ENCODE data around the gene RADIL.
"Not testable (repeated sequence)": the region's sequence is repeated elsewhere in the genome, so short reads cannot be mapped to it uniquely, and the experiment has no call there.

Gene RADIL

GRCh38 chr7:4800926-4801838, 82.3 kb downstream of the RADIL start:
- DNase-seq (ENCODE audit: low read depth): no peak
- H3K4me3 ChIP-seq (ENCODE audit: low read depth, low read length): no peak overlapping the region

GRCh38 chr7:4800487-4800886, 83.0 kb downstream of the RADIL start:
- DNase-seq (ENCODE audit: low read depth): no peak
- H3K4me3 ChIP-seq (ENCODE audit: low read depth, low read length): no peak overlapping the region

GRCh38 chr7:4799508-4800268, 83.8 kb downstream of the RADIL start:
- no peak overlapping the region for H3K4me3 ChIP-seq (ENCODE audit: low read depth, low read length)
- DNase-seq (ENCODE audit: low read depth): no peak

- no peak overlapping the region for H3K4me3 ChIP-seq (ENCODE audit: low read depth, low read length)
- no peak for DNase-seq (ENCODE audit: low read depth)
Observed at GRCh38 chr7:4798706-4799235, 84.7 kb downstream of the RADIL start.

- DNase-seq (ENCODE audit: low read depth): no peak
- no peak overlapping the region for H3K4me3 ChIP-seq (ENCODE audit: low read depth, low read length)
Observed at GRCh38 chr7:4797858-4798705, 85.4 kb downstream of the RADIL start.

GRCh38 chr7:4796453-4796852, 87.1 kb downstream of the RADIL start:
- no peak overlapping the region for H3K4me3 ChIP-seq (ENCODE audit: low read depth, low read length)
- DNase-seq (ENCODE audit: low read depth): no peak

- H3K4me3 ChIP-seq (ENCODE audit: low read depth, low read length): no peak overlapping the region
- DNase-seq (ENCODE audit: low read depth): no peak
Observed at GRCh38 chr7:4794591-4795350, 88.7 kb downstream of the RADIL start.

GRCh38 chr7:4794171-4794570, 89.3 kb downstream of the RADIL start:
- not testable (repeated sequence) for DNase-seq (ENCODE audit: low read depth); H3K4me3 ChIP-seq (ENCODE audit: low read depth, low read length)

GRCh38 chr7:4793385-4793993, 90.0 kb downstream of the RADIL start:
- H3K4me3 ChIP-seq (ENCODE audit: low read depth, low read length); DNase-seq (ENCODE audit: low read depth): not testable (repeated sequence)

GRCh38 chr7:4792537-4793126, 90.9 kb downstream of the RADIL start:
- no peak for DNase-seq (ENCODE audit: low read depth)
- peak overlapping the region; percentile 44 for H3K4me3 ChIP-seq (ENCODE audit: low read depth, low read length)

GRCh38 chr7:4791738-4792536, 91.6 kb downstream of the RADIL start:
- H3K4me3 ChIP-seq (ENCODE audit: low read depth, low read length): peak overlapping the region; percentile 44
- no peak for DNase-seq (ENCODE audit: low read depth)

- no peak overlapping the region for H3K4me3 ChIP-seq (ENCODE audit: low read depth, low read length)
- no peak for DNase-seq (ENCODE audit: low read depth)
Observed at GRCh38 chr7:4791101-4791737, 92.3 kb downstream of the RADIL start.

- H3K4me3 ChIP-seq (ENCODE audit: low read depth, low read length): no peak overlapping the region
Observed at GRCh38 chr7:4790516-4790991, 93.0 kb downstream of the RADIL start.

GRCh38 chr7:4790078-4790465, 93.4 kb downstream of the RADIL start:
- no peak overlapping the region for H3K4me3 ChIP-seq (ENCODE audit: low read depth, low read length)
- no peak for DNase-seq (ENCODE audit: low read depth)

More at GRCh38 chr7:4790516-4790991, 93.0 kb downstream of the RADIL start:
- DNase-seq (ENCODE audit: low read depth): no peak

- no peak for DNase-seq (ENCODE audit: low read depth)
Observed at GRCh38 chr7:4789194-4790077, 94.1 kb downstream of the RADIL start.

More at GRCh38 chr7:4789194-4790077, 94.1 kb downstream of the RADIL start:
- no peak overlapping the region for H3K4me3 ChIP-seq (ENCODE audit: low read depth, low read length)

All from skeletal muscle cell (primary cell).